DOHH2 (cell line): ENCODE results near the gene CTU1.

Source experiments
- H3F3A ChIP-seq: fragments of 200-600 bp; sonication (generic), shearing (Covaris generic); 2 replicates; pipeline ENCODE4 v1.6.0; 2016; ENCODE audit warnings: antibody characterized with exemption, mild to moderate bottlenecking; ENCODE audit not compliant: control insufficient read depth, insufficient read depth
- H3K27ac ChIP-seq: fragments of 200-600 bp; sonication (generic); 2 replicates; pipeline ENCODE4 v1.5.1; 2014; ENCODE audit warnings: low read depth, mild to moderate bottlenecking, low read length, moderate library complexity
- H3K27me3 ChIP-seq: fragments of 200-600 bp; sonication (generic); 2 replicates; pipeline ENCODE4 v1.6.1; 2014; ENCODE audit warnings: mild to moderate bottlenecking, low read length, mixed read lengths; ENCODE audit not compliant: control insufficient read depth
- H3K36me3 ChIP-seq: fragments of 200-600 bp; sonication (generic); 2 replicates; pipeline ENCODE4 v1.6.1; 2014; ENCODE audit warnings: mild to moderate bottlenecking, low read length, moderate library complexity, mixed read lengths; ENCODE audit not compliant: control insufficient read depth
- H3K4me1 ChIP-seq: fragments of 200-600 bp; sonication (generic); 2 replicates; pipeline ENCODE4 v1.6.1; 2014; ENCODE audit warnings: mild to moderate bottlenecking, low read length, mixed read lengths; ENCODE audit not compliant: control insufficient read depth
- H3K4me2 ChIP-seq: fragments of 200-600 bp; sonication (generic); 2 replicates; pipeline ENCODE4 v1.6.0; 2014; ENCODE audit warnings: mild to moderate bottlenecking, low read length, moderate library complexity
- H3K4me3 ChIP-seq: fragments of 200-600 bp; sonication (generic); 2 replicates; pipeline ENCODE4 v1.5.1; 2014; ENCODE audit warnings: mild to moderate bottlenecking, low read length, mixed read lengths
- H3K79me2 ChIP-seq: fragments of 200-600 bp; sonication (generic); 2 replicates; pipeline ENCODE4 v1.6.1; 2014; ENCODE audit warnings: mild to moderate bottlenecking, low read length, mixed read lengths; ENCODE audit not compliant: control insufficient read depth
- H3K9me2 ChIP-seq: fragments of 200-600 bp; sonication (generic); replicated peaks from 2 replicates; pipeline ENCODE4 v1.6.1; 2014; ENCODE audit warnings: mild to moderate bottlenecking, low read length, mixed read lengths; ENCODE audit not compliant: control insufficient read depth
- H3K9me3 ChIP-seq: fragments of 200-600 bp; sonication (generic); 2 replicates; pipeline ENCODE4 v1.6.1; 2014; ENCODE audit warnings: antibody characterized with exemption, low read length, mixed read lengths; ENCODE audit not compliant: control insufficient read depth, insufficient read depth
- H4K20me1 ChIP-seq: fragments of 200-600 bp; sonication (generic); 2 replicates; pipeline ENCODE4 v1.6.0; 2014; ENCODE audit warnings: low read depth, mild to moderate bottlenecking, antibody characterized with exemption, low read length, moderate library complexity; ENCODE audit not compliant: control insufficient read depth, insufficient read depth
- EZH2phosphoT487 ChIP-seq: fragments of 200-600 bp; sonication (generic); IDR thresholded peaks from 2 replicates; pipeline ENCODE4 v1.6.1; 2017; ENCODE audit warnings: borderline replicate concordance, mild to moderate bottlenecking, antibody characterized with exemption, low read length, moderate library complexity, mixed read lengths
- TF ChIP-seq, protein P1 (sequence below): fragments of 200-600 bp; sonication (generic); IDR thresholded peaks from one replicate; pipeline ENCODE4 v1.5.1; 2014; ENCODE audit warnings: antibody characterized with exemption, mild to moderate bottlenecking, low read depth, low read length; ENCODE audit not compliant: poor library complexity, severe bottlenecking

Gene CTU1

DNA sequence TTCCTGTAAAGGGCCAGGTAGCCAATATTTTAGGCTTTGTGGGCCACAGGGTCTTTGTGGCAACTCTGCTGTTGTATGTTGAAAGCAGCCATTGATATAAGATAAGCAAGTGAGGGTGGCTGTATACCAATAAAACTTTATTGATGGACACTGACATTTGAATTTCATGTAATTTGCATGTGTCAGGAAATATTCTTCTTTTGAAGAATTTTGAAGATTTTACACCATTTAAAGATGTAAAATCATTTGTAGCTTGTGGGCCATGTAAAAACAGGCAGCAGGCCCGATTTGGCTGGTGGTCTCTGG lies 2.4 kb upstream of the CTU1 start:
- no peaks in the 10 kb centered on the region for H4K20me1 ChIP-seq
- H3K4me1 ChIP-seq = peaks cover 24% of the 10 kb centered on the region
- H3K4me2 ChIP-seq = no peak overlapping the region
- peaks cover 24% of the 10 kb centered on the region for H3K79me2 ChIP-seq
- no peak overlapping the region for H3K4me3 ChIP-seq
- TF ChIP-seq, protein P1, sequence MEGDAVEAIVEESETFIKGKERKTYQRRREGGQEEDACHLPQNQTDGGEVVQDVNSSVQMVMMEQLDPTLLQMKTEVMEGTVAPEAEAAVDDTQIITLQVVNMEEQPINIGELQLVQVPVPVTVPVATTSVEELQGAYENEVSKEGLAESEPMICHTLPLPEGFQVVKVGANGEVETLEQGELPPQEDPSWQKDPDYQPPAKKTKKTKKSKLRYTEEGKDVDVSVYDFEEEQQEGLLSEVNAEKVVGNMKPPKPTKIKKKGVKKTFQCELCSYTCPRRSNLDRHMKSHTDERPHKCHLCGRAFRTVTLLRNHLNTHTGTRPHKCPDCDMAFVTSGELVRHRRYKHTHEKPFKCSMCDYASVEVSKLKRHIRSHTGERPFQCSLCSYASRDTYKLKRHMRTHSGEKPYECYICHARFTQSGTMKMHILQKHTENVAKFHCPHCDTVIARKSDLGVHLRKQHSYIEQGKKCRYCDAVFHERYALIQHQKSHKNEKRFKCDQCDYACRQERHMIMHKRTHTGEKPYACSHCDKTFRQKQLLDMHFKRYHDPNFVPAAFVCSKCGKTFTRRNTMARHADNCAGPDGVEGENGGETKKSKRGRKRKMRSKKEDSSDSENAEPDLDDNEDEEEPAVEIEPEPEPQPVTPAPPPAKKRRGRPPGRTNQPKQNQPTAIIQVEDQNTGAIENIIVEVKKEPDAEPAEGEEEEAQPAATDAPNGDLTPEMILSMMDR = no peak
- TF ChIP-seq EZH2phosphoT487 = no peak
- no peaks in the 10 kb centered on the region for H3F3A ChIP-seq
- H3K9me2 ChIP-seq = no peaks in the 10 kb centered on the region
- H3K36me3 ChIP-seq = peaks cover 14% of the 10 kb centered on the region
- peaks cover 10% of the 10 kb centered on the region for H3K27me3 ChIP-seq
- no peaks in the 10 kb centered on the region for H3K9me3 ChIP-seq
- H3K27ac ChIP-seq = no peak overlapping the region

DNA sequence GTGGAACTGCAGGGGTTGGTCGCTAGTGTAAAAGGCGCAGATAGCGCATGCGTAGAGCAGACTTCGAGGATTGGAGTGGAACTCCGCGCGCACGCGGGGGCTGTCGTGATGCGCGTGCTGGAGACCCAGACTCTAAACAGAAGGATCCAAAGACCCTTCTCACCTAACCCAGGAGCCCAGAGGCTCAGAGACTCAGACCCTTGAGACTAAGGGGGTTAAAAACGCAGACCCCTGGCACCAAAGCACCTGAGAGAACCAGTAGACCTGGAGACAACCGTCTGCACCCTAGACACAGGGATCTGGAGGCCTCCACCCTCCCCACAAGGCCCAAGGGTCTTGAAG lies 567 bp upstream of the CTU1 start:
- H4K20me1 ChIP-seq = no peaks in the 10 kb centered on the region
- no peaks in the 10 kb centered on the region for H3K9me3 ChIP-seq
- H3K4me2 ChIP-seq = peak overlapping the region; percentile 79
- H3K27me3 ChIP-seq = peaks cover 7% of the 10 kb centered on the region
- peaks cover 27% of the 10 kb centered on the region for H3K36me3 ChIP-seq
- H3K79me2 ChIP-seq = peaks cover 36% of the 10 kb centered on the region
- peaks cover 24% of the 10 kb centered on the region for H3K4me1 ChIP-seq
- no peak overlapping the region for H3K27ac ChIP-seq
- no peak for TF ChIP-seq EZH2phosphoT487
- TF ChIP-seq, protein P1 = no peak
- no peaks in the 10 kb centered on the region for H3F3A ChIP-seq
- no peaks in the 10 kb centered on the region for H3K9me2 ChIP-seq
- H3K4me3 ChIP-seq = peak overlapping the region; percentile 95

DNA sequence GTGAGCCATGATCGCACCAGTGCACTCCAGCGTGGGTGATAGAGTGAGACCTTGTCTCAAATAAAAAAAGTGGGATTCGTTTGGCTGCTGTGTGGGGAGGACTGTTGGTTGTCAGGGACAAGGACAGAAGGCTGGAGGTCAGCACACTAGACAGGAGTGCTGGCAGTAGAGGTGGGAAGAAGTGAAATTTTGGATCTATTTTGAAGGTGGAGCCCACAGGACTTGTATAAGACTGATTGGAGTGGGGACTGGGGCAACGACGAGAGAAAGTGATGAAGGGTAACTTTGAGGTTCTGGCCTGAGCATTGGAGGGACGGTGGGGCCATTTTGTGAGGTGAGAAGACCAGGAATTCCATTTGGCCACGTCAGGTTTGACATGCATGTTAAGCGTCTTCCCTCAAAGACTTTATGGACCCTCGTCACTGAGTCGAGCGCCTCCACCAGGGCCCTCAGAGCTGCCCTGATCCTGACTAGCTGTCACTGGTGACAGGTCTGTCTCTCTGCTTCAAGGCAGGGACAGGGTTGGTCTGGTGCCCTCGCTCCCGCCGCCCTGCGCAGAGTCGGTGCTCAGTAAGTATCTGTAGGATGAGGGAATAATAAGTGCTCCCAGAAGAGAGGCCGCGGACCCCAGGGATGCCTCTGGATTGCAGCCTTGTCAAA lies 673 bp downstream of the CTU1 start:
- H4K20me1 ChIP-seq = no peaks in the 10 kb centered on the region
- H3K9me3 ChIP-seq = no peaks in the 10 kb centered on the region
- H3K4me1 ChIP-seq = peaks cover 18% of the 10 kb centered on the region
- H3K27ac ChIP-seq = peak overlapping the region; percentile 30; the same call in 1 of the 2 replicates
- H3K4me3 ChIP-seq = peak overlapping the region; percentile 95
- H3F3A ChIP-seq = no peaks in the 10 kb centered on the region
- H3K4me2 ChIP-seq = peak overlapping the region; percentile 65
- TF ChIP-seq EZH2phosphoT487 = no peak
- TF ChIP-seq, protein P1 = peak; percentile 41
- H3K79me2 ChIP-seq = peaks cover 39% of the 10 kb centered on the region
- peaks cover 37% of the 10 kb centered on the region for H3K36me3 ChIP-seq
- peaks cover 3% of the 10 kb centered on the region for H3K27me3 ChIP-seq
- no peaks in the 10 kb centered on the region for H3K9me2 ChIP-seq
